DMS153 treated with DMSO at 0.1 percent for 48 hours (cell line): ENCODE results near the gene ATP1A2.
"Not testable (repeated sequence)": the region's sequence is repeated elsewhere in the genome, so short reads cannot be mapped to it uniquely, and the experiment has no call there.

Source experiments
- DNase-seq: peaks from one replicate; lab custom pipeline; 2025; ENCODE audit not compliant: unreplicated experiment; lab: John Stamatoyannopoulos, UW

ATP1A2 gene

DNA sequence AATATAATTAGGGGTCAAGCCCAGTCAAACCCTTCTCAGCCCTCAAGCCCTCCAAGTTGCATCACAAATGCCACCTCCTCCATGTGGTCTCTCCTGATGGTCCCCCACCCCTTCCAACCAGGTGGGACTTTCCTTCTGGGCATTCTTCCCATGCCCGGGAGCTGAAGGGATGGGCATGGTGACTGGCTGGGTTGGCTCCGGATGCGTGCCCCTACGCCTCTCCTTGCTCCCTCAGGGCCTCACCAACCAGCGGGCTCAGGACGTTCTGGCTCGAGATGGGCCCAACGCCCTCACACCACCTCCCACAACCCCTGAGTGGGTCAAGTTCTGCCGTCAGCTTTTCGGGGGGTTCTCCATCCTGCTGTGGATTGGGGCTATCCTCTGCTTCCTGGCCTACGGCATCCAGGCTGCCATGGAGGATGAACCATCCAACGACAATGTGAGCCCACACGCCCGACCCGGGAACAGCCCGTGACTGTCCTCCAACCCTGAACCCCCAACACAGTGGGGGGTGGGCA is 7.5 kb downstream of the ATP1A2 start:
- DNase-seq = no peak

GRCh38 chr1:160123726-160124125 is 8.2 kb downstream of the ATP1A2 start:
- DNase-seq = no peak

GRCh38 chr1:160124705-160125478 is 9.3 kb downstream of the ATP1A2 start:
- no peak for DNase-seq

GRCh38 chr1:160125746-160126145 is 10.2 kb downstream of the ATP1A2 start:
- no peak for DNase-seq

DNA sequence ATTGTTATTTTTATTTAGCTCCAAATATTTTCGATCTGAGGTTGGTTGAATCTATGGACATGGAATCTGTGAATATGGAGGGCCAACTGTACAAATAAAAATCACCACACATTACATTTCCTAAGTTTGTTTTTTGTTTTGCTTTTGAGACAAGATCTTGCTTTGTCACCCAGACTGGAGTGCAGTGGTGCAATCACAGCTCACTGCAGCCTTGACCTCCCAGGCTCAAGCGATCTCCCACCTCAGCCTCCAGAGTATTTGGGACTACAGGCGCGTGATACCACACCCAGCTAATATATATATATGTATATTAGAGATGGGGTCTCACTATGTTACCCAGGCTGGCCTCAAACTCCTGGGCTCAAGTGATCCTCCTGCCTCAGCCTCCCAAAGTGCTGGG is 10.8 kb downstream of the ATP1A2 start:
- not testable (repeated sequence) for DNase-seq

GRCh38 chr1:160127381-160127780 is 11.8 kb downstream of the ATP1A2 start:
- no peak for DNase-seq

DNA sequence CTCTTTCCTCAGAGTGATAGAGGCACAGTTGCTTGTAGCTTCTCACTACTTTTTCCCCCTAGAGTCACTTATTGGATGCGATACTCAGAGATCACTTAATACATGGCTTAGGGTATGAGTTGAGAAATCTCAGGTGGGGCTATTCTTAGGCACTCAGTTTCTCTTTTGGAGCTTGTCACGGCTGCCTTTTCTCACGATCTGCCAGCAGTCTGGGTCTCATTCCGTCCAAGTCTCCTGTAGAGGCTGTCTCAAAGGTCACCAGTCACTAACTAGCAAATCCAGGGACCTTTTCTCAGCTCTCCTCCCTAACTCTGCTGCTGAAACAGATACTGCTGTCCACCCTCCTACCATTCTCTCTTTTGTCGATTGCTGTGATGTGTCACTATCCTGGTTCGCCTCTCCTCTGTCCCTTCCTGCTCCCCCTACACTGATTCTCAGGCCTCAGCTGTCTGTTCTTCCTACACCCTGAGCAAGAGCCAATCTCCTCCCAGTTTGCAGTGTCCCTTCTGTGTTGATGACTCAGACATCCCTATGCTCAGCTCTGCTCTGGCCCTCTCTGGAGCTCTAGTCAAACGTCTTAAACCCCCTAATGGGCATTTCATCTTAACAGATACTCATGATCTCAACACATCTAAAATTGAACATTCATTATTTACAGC is 12.4 kb downstream of the ATP1A2 start:
- DNase-seq = no peak

- no peak for DNase-seq
Observed at GRCh38 chr1:160128636-160129035, 13.1 kb downstream of the ATP1A2 start.

- DNase-seq = no peak
Observed at GRCh38 chr1:160129046-160129445, 13.5 kb downstream of the ATP1A2 start.

- DNase-seq = no peak
Observed at GRCh38 chr1:160129558-160129957, 14.0 kb downstream of the ATP1A2 start.

GRCh38 chr1:160129966-160130365 is 14.4 kb downstream of the ATP1A2 start:
- DNase-seq = no peak

GRCh38 chr1:160130486-160130885 is 14.9 kb downstream of the ATP1A2 start:
- no peak for DNase-seq

GRCh38 chr1:160130939-160131338 is 15.4 kb downstream of the ATP1A2 start:
- DNase-seq = no peak

DNA sequence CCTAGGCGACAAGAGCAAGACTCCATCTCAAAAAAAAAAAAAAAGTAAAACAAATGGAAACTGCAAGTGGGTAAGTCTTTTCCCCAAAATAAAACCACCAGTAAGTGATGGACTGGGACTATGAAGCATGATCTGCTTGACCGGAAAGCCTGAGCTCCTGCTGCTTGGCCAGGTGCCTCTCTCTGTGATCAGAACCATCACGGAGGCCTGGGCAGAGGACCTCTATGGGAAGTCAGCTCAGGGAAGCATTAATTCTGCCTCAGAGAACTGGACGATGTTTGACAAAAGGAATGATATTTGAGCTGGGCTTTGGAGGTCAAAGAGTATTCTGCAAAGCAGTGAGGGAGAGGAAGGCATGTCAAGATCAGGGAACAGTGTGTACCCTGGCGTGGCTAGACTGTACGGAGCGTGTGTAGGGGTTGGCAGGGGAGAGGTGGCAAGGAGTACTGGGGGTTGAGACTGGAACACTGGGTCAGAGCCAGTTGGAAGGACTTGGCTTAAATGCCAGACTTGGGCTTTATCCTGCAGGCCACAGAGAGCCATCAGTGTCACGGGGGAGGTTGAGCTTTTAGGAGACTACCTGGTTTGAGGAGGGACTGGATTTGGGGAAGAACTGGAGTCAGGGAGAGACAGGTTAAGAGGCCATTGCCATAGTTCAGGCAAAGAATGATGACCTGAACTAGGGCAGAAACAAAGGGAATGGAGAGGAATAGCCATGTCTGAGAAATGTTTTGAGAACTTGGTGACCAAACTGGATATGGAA is 16.4 kb downstream of the ATP1A2 start:
- DNase-seq = no peak

DNA sequence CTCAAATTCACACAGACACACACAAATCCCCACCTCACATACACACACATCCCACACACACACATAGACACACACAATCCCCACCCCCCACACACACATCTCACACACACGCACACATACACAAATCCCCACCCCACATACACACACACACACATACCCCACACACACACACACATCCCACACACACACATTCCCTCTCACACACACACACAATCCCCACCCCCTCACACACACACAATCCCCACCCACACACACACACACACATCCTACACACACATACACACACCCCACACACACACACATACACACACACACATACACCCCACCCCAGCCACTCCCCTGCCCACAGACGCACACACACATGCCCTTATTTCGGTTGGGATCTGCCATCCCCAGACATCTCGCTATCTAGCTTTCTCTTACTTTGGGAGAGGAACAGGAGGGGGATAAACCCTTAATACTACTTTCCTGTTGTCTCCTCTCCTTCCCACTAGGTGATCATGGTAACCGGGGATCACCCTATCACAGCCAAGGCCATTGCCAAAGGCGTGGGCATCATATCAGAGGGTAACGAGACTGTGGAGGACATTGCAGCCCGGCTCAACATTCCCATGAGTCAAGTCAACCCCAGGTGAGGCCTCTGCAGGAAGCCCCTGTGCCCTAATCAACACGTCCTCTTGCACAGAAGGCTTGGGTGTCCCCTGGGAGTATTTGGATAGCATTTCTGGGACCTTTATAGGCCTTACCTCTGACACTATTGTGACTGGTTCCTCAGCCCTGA is 18.6 kb downstream of the ATP1A2 start:
- no peak for DNase-seq

- DNase-seq = no peak
Observed at GRCh38 chr1:160134791-160135572, 19.4 kb downstream of the ATP1A2 start.

- DNase-seq = no peak
Observed at GRCh38 chr1:160136121-160136925, 20.8 kb downstream of the ATP1A2 start.

DNA sequence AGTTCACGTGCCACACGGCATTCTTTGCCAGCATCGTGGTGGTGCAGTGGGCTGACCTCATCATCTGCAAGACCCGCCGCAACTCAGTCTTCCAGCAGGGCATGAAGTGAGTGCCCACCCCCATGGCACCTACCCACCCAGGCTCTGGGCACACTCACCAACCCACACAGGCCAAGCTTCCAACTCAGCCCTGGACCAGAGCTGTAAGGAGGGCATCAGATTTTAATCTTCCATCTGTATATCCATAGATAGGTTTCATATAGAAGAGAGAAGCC is 21.3 kb downstream of the ATP1A2 start:
- DNase-seq = no peak

GRCh38 chr1:160137216-160137862 is 21.8 kb downstream of the ATP1A2 start:
- no peak for DNase-seq
